ENCODE measurements around the gene ADGRG7. TPM values are rescaled to one million over a fixed set of nuclear protein-coding genes. Genes with fewer than 3 reads are reported as not detected.

Gene ADGRG7
- total RNA-seq, 1 donor from 2014 or later: not detected

GRCh38 chr3:100744671-100745070, 135.3 kb downstream of the ADGRG7 start:
- DNase-seq (ENCODE audit: low read depth in 2 of 2): no peak

Other genes starting within 250 kb of the ADGRG7 start
- gene TOMM70, start 208.5 kb upstream of the ADGRG7 start, total RNA-seq: 21.6 and 21.8 TPM in 2 replicates
- gene LNP1, start 208.1 kb upstream of the ADGRG7 start, total RNA-seq: 0.44 and 0.60 TPM in 2 replicates
- 10.7 and 18.1 TPM in 2 replicates for gene TMEM45A, start 117.0 kb upstream of the ADGRG7 start, total RNA-seq
- gene TFG, start 99.9 kb downstream of the ADGRG7 start, total RNA-seq: 36.1 and 39.4 TPM in 2 replicates